Type B pancreatic cell (in vitro differentiated cells): Measurements from ENCODE around the gene HNRNPLL. TPM values are rescaled to one million over a fixed set of nuclear protein-coding genes. Genes with fewer than 3 reads are reported as not detected.

Experiments
- DNase-seq: peaks from one replicate; pipeline ENCODE4 v3.0.0; 2021; ENCODE audit warnings: mixed read lengths; ENCODE audit not compliant: unreplicated experiment; ENCODE audit errors: extremely low spot score
- H3K27ac Mint-ChIP-seq: 2 replicates; pipeline ENCODE4 v1.8.0; 2021; ENCODE audit warnings: mild to moderate bottlenecking, mixed read lengths
- H3K27me3 Mint-ChIP-seq: 2 replicates; pipeline ENCODE4 v1.8.0; 2021; ENCODE audit warnings: mixed read lengths
- H3K36me3 Mint-ChIP-seq: 2 replicates; pipeline ENCODE4 v1.8.0; 2021; ENCODE audit warnings: mixed read lengths
- H3K4me1 Mint-ChIP-seq: one replicate; pipeline ENCODE4 v1.8.0; 2021; ENCODE audit warnings: mixed read lengths; ENCODE audit not compliant: unreplicated experiment
- H3K4me3 Mint-ChIP-seq: 2 replicates; pipeline ENCODE4 v1.8.0; 2021; ENCODE audit warnings: mild to moderate bottlenecking, mixed read lengths
- H3K9me3 Mint-ChIP-seq: 2 replicates; pipeline ENCODE4 v1.8.0; 2021; ENCODE audit warnings: mixed read lengths
- total RNA-seq: library from RNA; stranded (reverse); gene quantifications from 2 replicates; pipeline ENCODE4 v1.2.1, GENCODE V29; 2021; ENCODE audit warnings: low replicate concordance
- TF ChIP-seq, protein P1 (sequence below): fragments of 200-600 bp; sonication (generic); conservative IDR thresholded peaks from 2 replicates; pipeline ENCODE4 v1.5.0; 2021; ENCODE audit warnings: antibody characterized with exemption, mild to moderate bottlenecking

Gene HNRNPLL
- total RNA-seq, 1 donor from 2014 or later: 72.3 TPM

DNA sequence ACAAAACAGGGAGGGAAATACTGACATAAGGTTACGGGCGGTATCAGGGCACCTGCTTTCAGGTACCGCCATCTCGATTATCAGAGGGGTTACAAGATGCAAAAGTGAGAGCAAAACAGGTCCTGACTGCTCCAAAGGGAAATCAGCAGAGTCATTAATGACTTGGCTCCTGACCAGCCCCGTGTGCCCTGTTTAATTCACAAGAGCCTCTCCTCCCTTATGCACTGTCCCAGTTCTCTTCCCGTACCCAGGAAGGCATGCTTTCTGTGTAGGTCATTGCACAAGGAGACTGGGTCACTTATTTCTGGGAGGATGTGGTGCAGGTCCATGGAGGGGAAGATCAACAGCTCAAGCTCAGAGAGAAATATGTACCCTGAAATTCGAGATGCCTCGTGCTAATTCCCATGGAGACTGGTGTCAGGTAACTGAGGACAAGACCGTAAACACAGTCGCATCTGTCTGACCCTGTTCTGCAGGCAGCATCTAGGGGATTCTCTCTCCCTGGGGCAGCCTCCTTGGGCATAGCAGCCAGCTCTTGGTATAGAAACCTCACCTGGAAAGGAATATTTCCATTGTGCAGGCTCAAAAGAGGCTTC is 79.9 kb downstream of the HNRNPLL start:
- Mint-ChIP-seq H3K36me3 (no peaks in the 10 kb centered on the region), H3K9me3 (no peaks in the 10 kb centered on the region), H3K4me1 (peaks cover 14% of the 10 kb centered on the region), H3K27me3 (peaks cover 3% of the 10 kb centered on the region), H3K27ac (no peak overlapping the region), H3K4me3 (no peak overlapping the region)
- DNase-seq: no peak
- TF ChIP-seq, protein P1, sequence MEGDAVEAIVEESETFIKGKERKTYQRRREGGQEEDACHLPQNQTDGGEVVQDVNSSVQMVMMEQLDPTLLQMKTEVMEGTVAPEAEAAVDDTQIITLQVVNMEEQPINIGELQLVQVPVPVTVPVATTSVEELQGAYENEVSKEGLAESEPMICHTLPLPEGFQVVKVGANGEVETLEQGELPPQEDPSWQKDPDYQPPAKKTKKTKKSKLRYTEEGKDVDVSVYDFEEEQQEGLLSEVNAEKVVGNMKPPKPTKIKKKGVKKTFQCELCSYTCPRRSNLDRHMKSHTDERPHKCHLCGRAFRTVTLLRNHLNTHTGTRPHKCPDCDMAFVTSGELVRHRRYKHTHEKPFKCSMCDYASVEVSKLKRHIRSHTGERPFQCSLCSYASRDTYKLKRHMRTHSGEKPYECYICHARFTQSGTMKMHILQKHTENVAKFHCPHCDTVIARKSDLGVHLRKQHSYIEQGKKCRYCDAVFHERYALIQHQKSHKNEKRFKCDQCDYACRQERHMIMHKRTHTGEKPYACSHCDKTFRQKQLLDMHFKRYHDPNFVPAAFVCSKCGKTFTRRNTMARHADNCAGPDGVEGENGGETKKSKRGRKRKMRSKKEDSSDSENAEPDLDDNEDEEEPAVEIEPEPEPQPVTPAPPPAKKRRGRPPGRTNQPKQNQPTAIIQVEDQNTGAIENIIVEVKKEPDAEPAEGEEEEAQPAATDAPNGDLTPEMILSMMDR: no peak

DNA sequence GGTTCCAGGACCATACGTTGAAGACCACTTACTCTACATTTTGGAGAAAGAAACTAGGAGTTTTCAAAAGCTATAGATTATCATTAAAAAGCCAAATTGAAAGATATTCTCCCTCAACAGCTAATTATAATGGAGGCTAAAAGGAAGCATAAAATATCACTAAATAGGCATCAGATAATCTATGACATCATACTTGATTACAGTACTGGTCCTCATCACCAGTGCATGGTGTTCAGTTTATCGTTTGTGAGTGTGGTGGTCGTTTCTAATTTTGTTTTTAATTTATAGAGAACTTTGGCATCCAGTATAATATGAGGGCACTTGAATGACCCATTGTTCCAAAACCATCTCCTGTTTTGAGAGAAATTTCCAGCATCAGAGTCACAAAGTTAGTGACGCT is 80.9 kb downstream of the HNRNPLL start:
- Mint-ChIP-seq H3K36me3 (no peaks in the 10 kb centered on the region), H3K4me3 (no peak overlapping the region)

DNA sequence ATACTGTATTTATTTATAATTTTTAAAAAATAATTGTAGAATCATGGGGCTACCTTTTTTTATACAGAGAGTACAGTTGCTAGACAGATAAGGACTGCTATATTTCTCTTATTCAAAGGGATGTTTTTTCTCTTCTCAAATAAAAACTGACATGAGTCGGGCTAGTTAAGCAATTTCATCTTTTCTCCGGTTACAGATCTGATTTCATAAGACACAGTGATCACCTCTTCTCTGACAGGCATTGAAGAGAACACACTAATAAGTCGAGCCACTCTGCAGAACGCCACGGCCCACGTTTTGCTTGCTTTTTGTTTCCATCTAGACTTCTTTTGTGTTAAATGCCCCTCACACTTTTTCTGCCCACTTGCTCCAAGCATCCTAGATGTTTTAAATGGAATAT is 85.4 kb downstream of the HNRNPLL start:
- TF ChIP-seq, protein P1: no peak
- no peaks in the 10 kb centered on the region for H3K9me3 Mint-ChIP-seq
- H3K27ac Mint-ChIP-seq: no peak overlapping the region
- DNase-seq: no peak
- H3K27me3 Mint-ChIP-seq: no peaks in the 10 kb centered on the region
- no peaks in the 10 kb centered on the region for H3K36me3 Mint-ChIP-seq
- no peaks in the 10 kb centered on the region for H3K4me1 Mint-ChIP-seq
- H3K4me3 Mint-ChIP-seq: no peak overlapping the region

More for the DNA sequence above, 80.9 kb downstream of the HNRNPLL start:
- Mint-ChIP-seq H3K9me3 (no peaks in the 10 kb centered on the region), H3K27me3 (no peaks in the 10 kb centered on the region), H3K27ac (no peak overlapping the region), H3K4me1 (peaks cover 9% of the 10 kb centered on the region)
- TF ChIP-seq, protein P1: no peak
- DNase-seq: no peak

DNA sequence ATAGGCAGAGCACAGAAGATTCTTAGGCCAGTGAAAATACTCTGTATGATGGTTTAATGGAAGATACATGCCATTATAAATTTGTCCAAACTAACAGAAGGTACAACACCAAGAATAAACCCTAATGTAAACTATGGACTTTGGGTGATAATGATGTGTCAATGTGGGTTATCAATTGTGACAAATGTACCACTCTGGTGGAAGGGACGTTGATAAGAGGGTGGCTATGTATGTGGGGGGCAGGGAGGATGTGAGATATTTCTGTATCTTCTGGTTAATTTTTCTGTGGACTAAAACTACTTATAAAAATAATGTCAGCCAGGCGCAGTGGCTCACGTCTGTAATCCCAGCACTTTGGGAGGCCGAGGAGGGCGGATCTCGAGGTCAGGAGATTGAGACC is 86.2 kb downstream of the HNRNPLL start:
- H3K27ac Mint-ChIP-seq: no peak overlapping the region
- H3K9me3 Mint-ChIP-seq: no peaks in the 10 kb centered on the region
- no peaks in the 10 kb centered on the region for H3K36me3 Mint-ChIP-seq
- TF ChIP-seq, protein P1: no peak
- H3K4me1 Mint-ChIP-seq: no peaks in the 10 kb centered on the region
- no peaks in the 10 kb centered on the region for H3K27me3 Mint-ChIP-seq
- no peak overlapping the region for H3K4me3 Mint-ChIP-seq
- DNase-seq: no peak

DNA sequence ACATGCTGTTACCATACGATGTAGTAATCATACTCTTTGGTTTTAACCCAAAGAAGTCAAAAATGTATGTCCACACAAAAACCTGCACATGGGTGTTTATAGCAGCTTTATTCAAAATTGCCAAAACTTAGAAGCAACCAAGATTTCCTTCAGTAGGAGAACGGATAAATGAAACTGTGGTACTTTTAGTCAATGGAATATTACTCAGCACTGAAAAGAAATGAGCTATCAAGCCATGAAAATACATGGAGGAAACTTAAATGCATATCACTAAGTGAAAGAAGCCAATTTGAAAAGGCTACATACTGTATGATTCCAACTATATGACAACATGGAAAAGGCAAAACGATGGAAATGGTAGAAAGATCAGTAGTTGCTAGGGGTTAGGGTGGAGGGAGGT is 86.6 kb downstream of the HNRNPLL start:
- Mint-ChIP-seq H3K9me3 (no peaks in the 10 kb centered on the region), H3K4me3 (no peak overlapping the region), H3K27me3 (no peaks in the 10 kb centered on the region), H3K36me3 (no peaks in the 10 kb centered on the region), H3K4me1 (no peaks in the 10 kb centered on the region), H3K27ac (no peak overlapping the region)
- TF ChIP-seq, protein P1: no peak
- no peak for DNase-seq
